Right lobe of liver (tissue), 4 donors: ENCODE results near the gene A2M.

ENCODE experiments used
- POLR2A ChIP-seq: fragments of 450-650 bp; IDR thresholded peaks from one replicate; pipeline ENCODE4 v1.6.1; 2017; ENCODE audit warnings: antibody characterized with exemption, mild to moderate bottlenecking
- TF ChIP-seq, protein P1 (sequence below), 4 donors: fragments of 200-600 bp in 3 of 4; fragments of 450-650 bp in 1 of 4; IDR thresholded peaks; one replicate each; pipeline versions ENCODE4 v1.5.1 to v1.8.0; 2016 to 2022; ENCODE audit warnings: antibody characterized with exemption in 4 of 4, mild to moderate bottlenecking in 2 of 4
- donor health status: DM: no; HTN: no; CAD: no.
- donor health status: DM: no; HTN: no; CAD: no.
- donor health status: DM: no; HTN: yes; CAD: no.

DNA sequence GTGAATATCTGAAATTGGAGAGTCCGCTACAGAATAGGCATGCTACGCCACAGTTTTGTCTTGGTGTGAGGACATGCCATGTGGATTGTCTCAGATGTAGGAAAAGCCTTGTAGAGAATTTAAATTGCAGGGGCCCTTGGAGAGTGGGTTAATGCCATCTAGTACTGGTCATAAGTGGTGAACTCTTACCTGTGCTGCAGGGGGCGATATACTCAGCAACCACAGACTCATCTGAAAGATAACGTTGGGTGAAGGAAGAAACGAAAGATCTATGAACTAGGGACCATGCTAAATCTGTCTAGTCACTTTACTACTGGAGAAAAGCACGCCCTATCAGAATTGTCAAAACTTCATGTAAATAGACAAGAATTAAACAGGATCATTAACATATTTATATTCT lies 33.7 kb upstream of the A2M start:
- TF ChIP-seq, protein P1, sequence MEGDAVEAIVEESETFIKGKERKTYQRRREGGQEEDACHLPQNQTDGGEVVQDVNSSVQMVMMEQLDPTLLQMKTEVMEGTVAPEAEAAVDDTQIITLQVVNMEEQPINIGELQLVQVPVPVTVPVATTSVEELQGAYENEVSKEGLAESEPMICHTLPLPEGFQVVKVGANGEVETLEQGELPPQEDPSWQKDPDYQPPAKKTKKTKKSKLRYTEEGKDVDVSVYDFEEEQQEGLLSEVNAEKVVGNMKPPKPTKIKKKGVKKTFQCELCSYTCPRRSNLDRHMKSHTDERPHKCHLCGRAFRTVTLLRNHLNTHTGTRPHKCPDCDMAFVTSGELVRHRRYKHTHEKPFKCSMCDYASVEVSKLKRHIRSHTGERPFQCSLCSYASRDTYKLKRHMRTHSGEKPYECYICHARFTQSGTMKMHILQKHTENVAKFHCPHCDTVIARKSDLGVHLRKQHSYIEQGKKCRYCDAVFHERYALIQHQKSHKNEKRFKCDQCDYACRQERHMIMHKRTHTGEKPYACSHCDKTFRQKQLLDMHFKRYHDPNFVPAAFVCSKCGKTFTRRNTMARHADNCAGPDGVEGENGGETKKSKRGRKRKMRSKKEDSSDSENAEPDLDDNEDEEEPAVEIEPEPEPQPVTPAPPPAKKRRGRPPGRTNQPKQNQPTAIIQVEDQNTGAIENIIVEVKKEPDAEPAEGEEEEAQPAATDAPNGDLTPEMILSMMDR (IDR thresholded peaks at IDR 0.05) = peak in 2 of 4 donors; percentile 5 to 25
- no peak for TF ChIP-seq POLR2A
